ENCODE measurements around the gene FHIP1B.

Gene FHIP1B

DNA sequence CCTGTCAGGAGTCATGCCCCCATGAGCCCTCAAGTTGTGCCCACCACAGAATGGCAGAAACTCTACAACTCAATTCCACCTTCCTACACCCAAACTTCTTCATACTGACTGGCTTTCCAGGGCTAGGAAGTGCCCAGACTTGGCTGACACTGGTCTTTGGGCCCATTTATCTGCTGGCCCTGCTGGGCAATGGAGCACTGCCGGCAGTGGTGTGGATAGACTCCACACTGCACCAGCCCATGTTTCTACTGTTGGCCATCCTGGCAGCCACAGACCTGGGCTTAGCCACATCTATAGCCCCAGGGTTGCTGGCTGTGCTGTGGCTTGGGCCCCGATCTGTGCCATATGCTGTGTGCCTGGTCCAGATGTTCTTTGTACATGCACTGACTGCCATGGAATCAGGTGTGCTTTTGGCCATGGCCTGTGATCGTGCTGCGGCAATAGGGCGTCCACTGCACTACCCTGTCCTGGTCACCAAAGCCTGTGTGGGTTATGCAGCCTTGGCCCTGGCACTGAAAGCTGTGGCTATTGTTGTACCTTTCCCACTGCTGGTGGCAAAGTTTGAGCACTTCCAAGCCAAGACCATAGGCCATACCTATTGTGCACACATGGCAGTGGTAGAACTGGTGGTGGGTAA is 35.1 kb downstream of the FHIP1B start, which contains the start of gene OR52W1:
OR52W1 (plus strand) TSS at position 51 of the 637 bp plus-strand sequence; CDS start at position 51, 0 bp downstream.
- no peaks in the 10 kb centered on the region for H3K9me2 ChIP-seq (replicated peaks; ENCODE audit: control insufficient read depth, low read length)
- peaks cover 12% of the 10 kb centered on the region for H3K27me3 ChIP-seq (ENCODE audit: control insufficient read depth, low read length)
- H3K36me3 ChIP-seq (ENCODE audit: control insufficient read depth, low read length) = no peaks in the 10 kb centered on the region
- H3K9me3 ChIP-seq (ENCODE audit: control insufficient read depth, insufficient read depth, low read length) = no peaks in the 10 kb centered on the region
- H3K79me2 ChIP-seq (ENCODE audit: control insufficient read depth, low read length) = no peaks in the 10 kb centered on the region
- H3K4me1 ChIP-seq (ENCODE audit: control insufficient read depth, low read length) = no peaks in the 10 kb centered on the region
- TF ChIP-seq, protein P1, sequence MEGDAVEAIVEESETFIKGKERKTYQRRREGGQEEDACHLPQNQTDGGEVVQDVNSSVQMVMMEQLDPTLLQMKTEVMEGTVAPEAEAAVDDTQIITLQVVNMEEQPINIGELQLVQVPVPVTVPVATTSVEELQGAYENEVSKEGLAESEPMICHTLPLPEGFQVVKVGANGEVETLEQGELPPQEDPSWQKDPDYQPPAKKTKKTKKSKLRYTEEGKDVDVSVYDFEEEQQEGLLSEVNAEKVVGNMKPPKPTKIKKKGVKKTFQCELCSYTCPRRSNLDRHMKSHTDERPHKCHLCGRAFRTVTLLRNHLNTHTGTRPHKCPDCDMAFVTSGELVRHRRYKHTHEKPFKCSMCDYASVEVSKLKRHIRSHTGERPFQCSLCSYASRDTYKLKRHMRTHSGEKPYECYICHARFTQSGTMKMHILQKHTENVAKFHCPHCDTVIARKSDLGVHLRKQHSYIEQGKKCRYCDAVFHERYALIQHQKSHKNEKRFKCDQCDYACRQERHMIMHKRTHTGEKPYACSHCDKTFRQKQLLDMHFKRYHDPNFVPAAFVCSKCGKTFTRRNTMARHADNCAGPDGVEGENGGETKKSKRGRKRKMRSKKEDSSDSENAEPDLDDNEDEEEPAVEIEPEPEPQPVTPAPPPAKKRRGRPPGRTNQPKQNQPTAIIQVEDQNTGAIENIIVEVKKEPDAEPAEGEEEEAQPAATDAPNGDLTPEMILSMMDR (IDR thresholded peaks at IDR 0.05; ENCODE audit: low read depth, low read length, poor library complexity, severe bottlenecking) = no peak
- TF ChIP-seq EZH2phosphoT487 (IDR thresholded peaks at IDR 0.05; ENCODE audit: borderline replicate concordance, low read length) = no peak
- no peak within 1 kb of the TSS for H3K27ac ChIP-seq (ENCODE audit: low read depth, low read length)
- no peaks in the 10 kb centered on the region for H3F3A ChIP-seq (ENCODE audit: control insufficient read depth, insufficient read depth)
- no peak within 1 kb of the TSS for H3K4me2 ChIP-seq (ENCODE audit: low read length)
- H3K4me3 ChIP-seq (ENCODE audit: low read length) = no peak within 1 kb of the TSS
- H4K20me1 ChIP-seq (ENCODE audit: control insufficient read depth, insufficient read depth, low read depth, low read length) = no peaks in the 10 kb centered on the region

DNA sequence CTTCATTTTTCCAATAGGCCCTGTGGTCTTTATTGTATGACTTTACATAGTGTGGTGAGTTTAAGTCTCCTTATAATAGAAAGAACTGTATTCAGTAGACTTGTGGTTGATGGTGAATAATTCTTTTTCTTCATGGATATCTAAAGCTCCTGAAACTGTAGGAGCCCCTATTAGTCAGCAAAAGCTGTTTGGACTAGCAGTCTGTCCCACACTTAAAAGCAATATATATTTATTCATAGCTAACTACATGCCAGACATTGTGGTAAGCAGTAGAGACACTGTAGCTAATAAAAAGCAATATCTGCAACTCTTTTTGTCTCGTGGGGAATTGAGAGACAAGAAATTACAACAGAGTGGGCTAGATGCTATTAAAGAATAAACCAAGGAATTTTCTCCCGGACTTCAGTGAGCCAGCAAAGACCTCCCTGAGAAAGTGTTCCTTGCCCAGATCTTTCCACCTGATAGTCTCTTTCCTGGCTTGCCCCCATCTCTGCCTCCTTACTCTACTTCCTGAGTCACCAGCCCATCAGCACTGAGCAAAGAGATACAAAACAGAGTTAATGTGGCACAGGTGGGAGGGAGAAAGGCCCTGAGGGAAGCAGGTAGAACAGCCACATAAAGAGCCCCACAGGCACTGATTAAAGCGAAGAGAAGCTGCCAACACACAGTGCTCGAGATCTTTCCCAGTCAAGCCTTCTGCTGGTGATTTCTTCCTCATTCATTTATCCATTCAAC is 36.8 kb downstream of the FHIP1B start:
- no peaks in the 10 kb centered on the region for H3F3A ChIP-seq (ENCODE audit: control insufficient read depth, insufficient read depth)
- no peaks in the 10 kb centered on the region for H3K79me2 ChIP-seq (ENCODE audit: control insufficient read depth, low read length)
- H4K20me1 ChIP-seq (ENCODE audit: control insufficient read depth, insufficient read depth, low read depth, low read length) = no peaks in the 10 kb centered on the region
- no peak overlapping the region for H3K4me2 ChIP-seq (ENCODE audit: low read length)
- no peak overlapping the region for H3K4me3 ChIP-seq (ENCODE audit: low read length)
- H3K27ac ChIP-seq (ENCODE audit: low read depth, low read length) = no peak overlapping the region
- H3K36me3 ChIP-seq (ENCODE audit: control insufficient read depth, low read length) = no peaks in the 10 kb centered on the region
- TF ChIP-seq EZH2phosphoT487 (IDR thresholded peaks at IDR 0.05; ENCODE audit: borderline replicate concordance, low read length) = no peak
- TF ChIP-seq, protein P1 (IDR thresholded peaks at IDR 0.05; ENCODE audit: low read depth, low read length, poor library complexity, severe bottlenecking) = no peak
- no peaks in the 10 kb centered on the region for H3K4me1 ChIP-seq (ENCODE audit: control insufficient read depth, low read length)
- H3K9me3 ChIP-seq (ENCODE audit: control insufficient read depth, insufficient read depth, low read length) = no peaks in the 10 kb centered on the region
- H3K27me3 ChIP-seq (ENCODE audit: control insufficient read depth, low read length) = peaks cover 16% of the 10 kb centered on the region
- H3K9me2 ChIP-seq (replicated peaks; ENCODE audit: control insufficient read depth, low read length) = no peaks in the 10 kb centered on the region

DNA sequence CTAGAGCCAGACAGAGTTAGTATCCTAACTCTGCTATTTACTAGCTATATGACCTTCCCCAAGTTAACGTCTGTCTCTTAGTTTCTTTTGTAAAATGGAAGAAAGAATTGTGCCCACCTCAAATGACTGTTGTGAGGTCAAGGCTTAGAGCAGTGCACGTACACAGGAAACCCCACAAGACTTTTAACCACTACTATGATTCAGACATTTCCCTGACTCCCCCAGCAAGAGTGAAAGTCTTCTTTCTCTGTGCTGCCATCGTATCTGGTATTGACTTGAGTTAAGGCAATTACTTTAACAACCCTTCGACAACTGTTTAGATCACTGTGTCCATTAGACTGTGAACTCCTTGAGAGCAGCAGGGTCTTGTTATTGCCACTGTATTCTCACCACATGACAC is 38.0 kb downstream of the FHIP1B start:
- H3F3A ChIP-seq (ENCODE audit: control insufficient read depth, insufficient read depth) = no peaks in the 10 kb centered on the region
- H3K9me3 ChIP-seq (ENCODE audit: control insufficient read depth, insufficient read depth, low read length) = no peaks in the 10 kb centered on the region
- H3K4me1 ChIP-seq (ENCODE audit: control insufficient read depth, low read length) = no peaks in the 10 kb centered on the region
- H4K20me1 ChIP-seq (ENCODE audit: control insufficient read depth, insufficient read depth, low read depth, low read length) = no peaks in the 10 kb centered on the region
- H3K9me2 ChIP-seq (replicated peaks; ENCODE audit: control insufficient read depth, low read length) = no peaks in the 10 kb centered on the region
- no peaks in the 10 kb centered on the region for H3K36me3 ChIP-seq (ENCODE audit: control insufficient read depth, low read length)
- H3K4me2 ChIP-seq (ENCODE audit: low read length) = no peak overlapping the region
- H3K27me3 ChIP-seq (ENCODE audit: control insufficient read depth, low read length) = peaks cover 16% of the 10 kb centered on the region
- TF ChIP-seq EZH2phosphoT487 (IDR thresholded peaks at IDR 0.05; ENCODE audit: borderline replicate concordance, low read length) = no peak
- TF ChIP-seq, protein P1 (IDR thresholded peaks at IDR 0.05; ENCODE audit: low read depth, low read length, poor library complexity, severe bottlenecking) = no peak
- no peak overlapping the region for H3K27ac ChIP-seq (ENCODE audit: low read depth, low read length)
- H3K79me2 ChIP-seq (ENCODE audit: control insufficient read depth, low read length) = no peaks in the 10 kb centered on the region
- no peak overlapping the region for H3K4me3 ChIP-seq (ENCODE audit: low read length)
